ENCODE data around the gene WNT7B. TPM values are rescaled to one million over a fixed set of nuclear protein-coding genes. Genes with fewer than 3 reads are reported as not detected.

Gene WNT7B
- total RNA-seq, 2 experiments from 2014 or later: not detected

- ChIA-PET POLR2A (no interaction called here), CTCF (no interaction called here)
- Mint-ChIP-seq H3K9me3 (ENCODE audit: insufficient read depth) (no peaks in the 10 kb centered on the region), H3K4me1 (ENCODE audit: low read depth) (no peaks in the 10 kb centered on the region), H3K27ac (no peak overlapping the region), H3K4me3 (no peak overlapping the region), H3K27me3 (ENCODE audit: low read depth) (no peaks in the 10 kb centered on the region), H3K36me3 (ENCODE audit: low read depth) (no peaks in the 10 kb centered on the region)
- ATAC-seq: no peak
- no peak for DNase-seq
Measured at GRCh38 chr22:45923835-45924234, 53.1 kb downstream of the WNT7B start.

GRCh38 chr22:45923212-45923611, 53.8 kb downstream of the WNT7B start:
- H3K27me3 Mint-ChIP-seq (ENCODE audit: low read depth): no peaks in the 10 kb centered on the region
- ChIA-PET POLR2A (no interaction called here), CTCF (no interaction called here)
- H3K4me1 Mint-ChIP-seq (ENCODE audit: low read depth): no peaks in the 10 kb centered on the region
- ATAC-seq (no peak), DNase-seq (no peak)
- no peaks in the 10 kb centered on the region for H3K36me3 Mint-ChIP-seq (ENCODE audit: low read depth)
- H3K4me3 Mint-ChIP-seq: no peak overlapping the region
- no peaks in the 10 kb centered on the region for H3K9me3 Mint-ChIP-seq (ENCODE audit: insufficient read depth)
- H3K27ac Mint-ChIP-seq: no peak overlapping the region

- no peaks in the 10 kb centered on the region for H3K27me3 Mint-ChIP-seq (ENCODE audit: low read depth)
- ATAC-seq (no peak), DNase-seq (no peak)
- CTCF ChIA-PET: no interaction called here
- H3K4me3 Mint-ChIP-seq: no peak overlapping the region
- H3K36me3 Mint-ChIP-seq (ENCODE audit: low read depth): no peaks in the 10 kb centered on the region
- H3K4me1 Mint-ChIP-seq (ENCODE audit: low read depth): no peaks in the 10 kb centered on the region
- no peak overlapping the region for H3K27ac Mint-ChIP-seq
- POLR2A ChIA-PET: no interaction called here
- H3K9me3 Mint-ChIP-seq (ENCODE audit: insufficient read depth): no peaks in the 10 kb centered on the region
Measured at GRCh38 chr22:45922661-45923060, 54.3 kb downstream of the WNT7B start.

GRCh38 chr22:45922256-45922655, 54.7 kb downstream of the WNT7B start:
- no peak for ATAC-seq
- ChIA-PET CTCF (no interaction called here), POLR2A (no interaction called here)
- Mint-ChIP-seq H3K4me1 (ENCODE audit: low read depth) (no peaks in the 10 kb centered on the region), H3K36me3 (ENCODE audit: low read depth) (no peaks in the 10 kb centered on the region), H3K27me3 (ENCODE audit: low read depth) (no peaks in the 10 kb centered on the region), H3K9me3 (ENCODE audit: insufficient read depth) (no peaks in the 10 kb centered on the region), H3K27ac (no peak overlapping the region), H3K4me3 (no peak overlapping the region)
- no peak for DNase-seq

GRCh38 chr22:45919504-45920286, 57.3 kb downstream of the WNT7B start:
- Mint-ChIP-seq H3K9me3 (ENCODE audit: insufficient read depth) (no peaks in the 10 kb centered on the region), H3K27me3 (ENCODE audit: low read depth) (no peaks in the 10 kb centered on the region), H3K4me3 (no peak overlapping the region), H3K4me1 (ENCODE audit: low read depth) (no peaks in the 10 kb centered on the region), H3K27ac (no peak overlapping the region), H3K36me3 (ENCODE audit: low read depth) (no peaks in the 10 kb centered on the region)
- POLR2A ChIA-PET: no interaction called here
- DNase-seq: no peak
- CTCF ChIA-PET: no interaction called here
- ATAC-seq: no peak

GRCh38 chr22:45918459-45919370, 58.2 kb downstream of the WNT7B start:
- ChIA-PET CTCF (no interaction called here), POLR2A (interaction anchor here (0.7 kb wide), 1 partner anchor 803 kb away, joined by 3 read pairs; no protein-coding TSS in a partner anchor)
- Mint-ChIP-seq H3K9me3 (ENCODE audit: insufficient read depth) (no peaks in the 10 kb centered on the region), H3K27me3 (ENCODE audit: low read depth) (no peaks in the 10 kb centered on the region), H3K36me3 (ENCODE audit: low read depth) (no peaks in the 10 kb centered on the region), H3K4me1 (ENCODE audit: low read depth) (no peaks in the 10 kb centered on the region), H3K27ac (no peak overlapping the region), H3K4me3 (no peak overlapping the region)
- ATAC-seq: no peak
- DNase-seq: no peak

GRCh38 chr22:45917700-45918458, 59.1 kb downstream of the WNT7B start:
- no peak for ATAC-seq
- CTCF ChIA-PET: no interaction called here
- POLR2A ChIA-PET: interaction anchor here (0.6 to 0.7 kb wide), 2 partner anchors 804 to 986 kb away, joined by 3 read pairs; no protein-coding TSS in a partner anchor
- Mint-ChIP-seq H3K36me3 (ENCODE audit: low read depth) (no peaks in the 10 kb centered on the region), H3K27ac (no peak overlapping the region), H3K9me3 (ENCODE audit: insufficient read depth) (no peaks in the 10 kb centered on the region), H3K4me3 (no peak overlapping the region), H3K4me1 (ENCODE audit: low read depth) (no peaks in the 10 kb centered on the region), H3K27me3 (ENCODE audit: low read depth) (no peaks in the 10 kb centered on the region)
- no peak for DNase-seq

GRCh38 chr22:45917146-45917545, 59.8 kb downstream of the WNT7B start:
- CTCF ChIA-PET: no interaction called here

GRCh38 chr22:45916515-45916914, 60.4 kb downstream of the WNT7B start:
- ChIA-PET CTCF (no interaction called here), POLR2A (no interaction called here)
- no peak for ATAC-seq
- no peak for DNase-seq
- Mint-ChIP-seq H3K27ac (no peak overlapping the region), H3K36me3 (ENCODE audit: low read depth) (no peaks in the 10 kb centered on the region), H3K4me3 (no peak overlapping the region), H3K27me3 (ENCODE audit: low read depth) (no peaks in the 10 kb centered on the region), H3K9me3 (ENCODE audit: insufficient read depth) (no peaks in the 10 kb centered on the region), H3K4me1 (ENCODE audit: low read depth) (no peaks in the 10 kb centered on the region)

More at GRCh38 chr22:45917146-45917545, 59.8 kb downstream of the WNT7B start:
- Mint-ChIP-seq H3K27ac (no peak overlapping the region), H3K9me3 (ENCODE audit: insufficient read depth) (no peaks in the 10 kb centered on the region), H3K4me1 (ENCODE audit: low read depth) (no peaks in the 10 kb centered on the region), H3K4me3 (no peak overlapping the region), H3K27me3 (ENCODE audit: low read depth) (no peaks in the 10 kb centered on the region), H3K36me3 (ENCODE audit: low read depth) (no peaks in the 10 kb centered on the region)
- DNase-seq (no peak), ATAC-seq (no peak)
- POLR2A ChIA-PET: no interaction called here

GRCh38 chr22:45915841-45916240, 61.1 kb downstream of the WNT7B start:
- ATAC-seq: no peak
- CTCF ChIA-PET: no interaction called here
- no peak for DNase-seq
- H3K4me3 Mint-ChIP-seq: no peak overlapping the region
- H3K4me1 Mint-ChIP-seq (ENCODE audit: low read depth): no peaks in the 10 kb centered on the region
- POLR2A ChIA-PET: no interaction called here
- H3K36me3 Mint-ChIP-seq (ENCODE audit: low read depth): no peaks in the 10 kb centered on the region
- no peaks in the 10 kb centered on the region for H3K27me3 Mint-ChIP-seq (ENCODE audit: low read depth)
- H3K27ac Mint-ChIP-seq: no peak overlapping the region
- H3K9me3 Mint-ChIP-seq (ENCODE audit: insufficient read depth): no peaks in the 10 kb centered on the region

GRCh38 chr22:45915151-45915550, 61.8 kb downstream of the WNT7B start:
- Mint-ChIP-seq H3K4me1 (ENCODE audit: low read depth) (no peaks in the 10 kb centered on the region), H3K27ac (no peak overlapping the region), H3K36me3 (ENCODE audit: low read depth) (no peaks in the 10 kb centered on the region), H3K27me3 (ENCODE audit: low read depth) (no peaks in the 10 kb centered on the region), H3K4me3 (no peak overlapping the region), H3K9me3 (ENCODE audit: insufficient read depth) (no peaks in the 10 kb centered on the region)
- ChIA-PET CTCF (no interaction called here), POLR2A (no interaction called here)
- DNase-seq: no peak
- ATAC-seq: no peak

GRCh38 chr22:45914309-45914708, 62.7 kb downstream of the WNT7B start:
- POLR2A ChIA-PET: no interaction called here
- no peak overlapping the region for H3K4me3 Mint-ChIP-seq
- ATAC-seq (no peak), DNase-seq (no peak)
- H3K36me3 Mint-ChIP-seq (ENCODE audit: low read depth): no peaks in the 10 kb centered on the region
- CTCF ChIA-PET: no interaction called here
- H3K27me3 Mint-ChIP-seq (ENCODE audit: low read depth): no peaks in the 10 kb centered on the region
- no peak overlapping the region for H3K27ac Mint-ChIP-seq
- no peaks in the 10 kb centered on the region for H3K4me1 Mint-ChIP-seq (ENCODE audit: low read depth)
- no peaks in the 10 kb centered on the region for H3K9me3 Mint-ChIP-seq (ENCODE audit: insufficient read depth)

Measured in activated CD8-positive, alpha-beta T cell treated with anti-CD3 and anti-CD28 coated beads, Interleukin-2, amount 10 ng/mL, durations not matched to agents 7 days and 5 days (primary cell).